Nephron progenitor cell (in vitro differentiated cells): ENCODE measurements around the gene SLC39A7.

ENCODE experiments used
- DNase-seq: peaks from one replicate; pipeline ENCODE4 v3.0.0; 2021
- H3K27ac Mint-ChIP-seq: 2 replicates; pipeline ENCODE4 v1.8.0; 2021; ENCODE audit warnings: mild to moderate bottlenecking, moderate library complexity, mixed read lengths
- H3K27me3 Mint-ChIP-seq: 2 replicates; pipeline ENCODE4 v1.8.0; 2021; ENCODE audit warnings: mild to moderate bottlenecking, low read depth, mixed read lengths; ENCODE audit not compliant: poor library complexity
- H3K36me3 Mint-ChIP-seq: 2 replicates; pipeline ENCODE4 v1.8.0; 2021; ENCODE audit warnings: low read depth, mixed read lengths
- H3K4me1 Mint-ChIP-seq: 2 replicates; pipeline ENCODE4 v1.8.0; 2021; ENCODE audit warnings: mixed read lengths
- H3K4me3 Mint-ChIP-seq: 2 replicates; pipeline ENCODE4 v1.8.0; 2021; ENCODE audit warnings: mild to moderate bottlenecking, moderate library complexity, mixed read lengths
- H3K9me3 Mint-ChIP-seq: 2 replicates; pipeline ENCODE4 v1.8.0; 2021; ENCODE audit warnings: mild to moderate bottlenecking, moderate library complexity, mixed read lengths
- TF ChIP-seq, protein P1 (sequence below): fragments of 200-600 bp; sonication (generic); IDR thresholded peaks from 2 replicates; pipeline ENCODE4 v1.5.0; 2021; ENCODE audit warnings: antibody characterized with exemption

The SLC39A7 gene

DNA sequence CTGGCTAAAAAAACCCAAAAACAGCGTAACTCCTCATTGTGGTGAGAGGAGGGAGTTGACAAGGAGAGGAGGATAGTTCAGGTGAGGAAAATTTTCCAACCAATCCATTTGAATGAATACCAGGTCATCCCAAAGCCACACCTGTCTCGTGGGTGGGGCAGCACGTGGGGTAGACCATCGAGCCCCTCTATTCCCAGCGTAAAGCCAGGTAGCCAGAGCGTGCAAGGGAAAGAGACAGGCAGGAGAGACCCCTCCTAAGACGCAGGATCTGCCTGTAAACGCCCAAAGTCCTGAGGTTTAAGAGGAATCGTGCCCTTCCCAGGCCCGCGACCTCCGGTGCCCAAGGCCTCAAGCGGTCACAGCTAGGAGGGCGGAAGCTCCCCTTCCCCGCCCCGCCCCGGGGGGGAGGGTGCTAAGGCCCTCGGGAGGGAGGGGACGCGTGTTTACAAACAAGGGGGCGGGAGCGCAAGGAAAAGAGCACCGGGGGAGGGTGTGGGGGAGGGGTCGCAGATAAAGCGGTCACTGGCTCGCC is 914 bp upstream of the SLC39A7 start:
- H3K4me1 Mint-ChIP-seq: peaks cover 87% of the 10 kb centered on the region
- H3K36me3 Mint-ChIP-seq: peaks cover 46% of the 10 kb centered on the region

DNA sequence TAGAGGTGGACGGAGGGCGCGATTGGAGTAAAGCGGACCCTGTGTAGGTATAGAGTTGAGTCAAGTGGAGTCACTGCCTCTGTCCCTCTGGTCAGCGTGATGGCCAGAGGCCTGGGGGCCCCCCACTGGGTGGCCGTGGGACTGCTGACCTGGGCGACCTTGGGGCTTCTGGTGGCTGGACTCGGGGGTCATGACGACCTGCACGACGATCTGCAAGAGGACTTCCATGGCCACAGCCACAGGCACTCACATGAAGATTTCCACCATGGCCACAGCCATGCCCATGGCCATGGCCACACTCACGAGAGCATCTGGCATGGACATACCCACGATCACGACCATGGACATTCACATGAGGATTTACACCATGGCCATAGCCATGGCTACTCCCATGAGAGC is 479 bp downstream of the SLC39A7 start:
- H3K36me3 Mint-ChIP-seq: peaks cover 32% of the 10 kb centered on the region
- peaks cover 15% of the 10 kb centered on the region for H3K27me3 Mint-ChIP-seq
- peak; percentile 35 for DNase-seq
- H3K4me1 Mint-ChIP-seq: peaks cover 86% of the 10 kb centered on the region
- H3K27ac Mint-ChIP-seq: peak overlapping the region; percentile 99
- no peaks in the 10 kb centered on the region for H3K9me3 Mint-ChIP-seq
- TF ChIP-seq, protein P1, sequence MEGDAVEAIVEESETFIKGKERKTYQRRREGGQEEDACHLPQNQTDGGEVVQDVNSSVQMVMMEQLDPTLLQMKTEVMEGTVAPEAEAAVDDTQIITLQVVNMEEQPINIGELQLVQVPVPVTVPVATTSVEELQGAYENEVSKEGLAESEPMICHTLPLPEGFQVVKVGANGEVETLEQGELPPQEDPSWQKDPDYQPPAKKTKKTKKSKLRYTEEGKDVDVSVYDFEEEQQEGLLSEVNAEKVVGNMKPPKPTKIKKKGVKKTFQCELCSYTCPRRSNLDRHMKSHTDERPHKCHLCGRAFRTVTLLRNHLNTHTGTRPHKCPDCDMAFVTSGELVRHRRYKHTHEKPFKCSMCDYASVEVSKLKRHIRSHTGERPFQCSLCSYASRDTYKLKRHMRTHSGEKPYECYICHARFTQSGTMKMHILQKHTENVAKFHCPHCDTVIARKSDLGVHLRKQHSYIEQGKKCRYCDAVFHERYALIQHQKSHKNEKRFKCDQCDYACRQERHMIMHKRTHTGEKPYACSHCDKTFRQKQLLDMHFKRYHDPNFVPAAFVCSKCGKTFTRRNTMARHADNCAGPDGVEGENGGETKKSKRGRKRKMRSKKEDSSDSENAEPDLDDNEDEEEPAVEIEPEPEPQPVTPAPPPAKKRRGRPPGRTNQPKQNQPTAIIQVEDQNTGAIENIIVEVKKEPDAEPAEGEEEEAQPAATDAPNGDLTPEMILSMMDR: no peak
- peak overlapping the region; percentile 99 for H3K4me3 Mint-ChIP-seq

More for the DNA sequence above, 914 bp upstream of the SLC39A7 start:
- Mint-ChIP-seq H3K27me3 (peaks cover 18% of the 10 kb centered on the region), H3K4me3 (peak overlapping the region; percentile 99), H3K9me3 (no peaks in the 10 kb centered on the region), H3K27ac (peak overlapping the region; percentile 86)
- TF ChIP-seq, protein P1: no peak
- DNase-seq: no peak

DNA sequence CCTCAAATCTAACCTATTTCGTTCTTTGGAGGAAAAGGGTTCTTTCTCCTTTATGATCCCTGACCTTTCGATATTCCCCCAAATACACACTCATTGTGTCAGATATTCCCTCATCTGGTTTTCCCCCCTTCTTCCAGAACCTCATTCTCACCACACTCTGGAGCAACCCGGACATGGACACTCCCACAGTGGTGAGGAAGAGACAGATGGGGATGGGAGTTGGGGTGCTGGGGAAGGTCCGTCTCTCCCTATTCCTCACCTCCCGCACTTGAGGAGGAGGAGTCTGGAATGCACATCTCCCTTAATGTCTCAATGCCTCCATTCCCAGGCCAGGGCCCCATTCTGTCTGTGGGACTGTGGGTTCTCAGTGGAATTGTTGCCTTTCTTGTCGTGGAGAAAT is 1.3 kb downstream of the SLC39A7 start:
- Mint-ChIP-seq H3K27me3 (peaks cover 18% of the 10 kb centered on the region), H3K4me3 (peak overlapping the region; percentile 99), H3K27ac (peak overlapping the region; percentile 58), H3K36me3 (peaks cover 25% of the 10 kb centered on the region), H3K9me3 (no peaks in the 10 kb centered on the region), H3K4me1 (peaks cover 88% of the 10 kb centered on the region)
- DNase-seq: no peak
- TF ChIP-seq, protein P1: no peak

DNA sequence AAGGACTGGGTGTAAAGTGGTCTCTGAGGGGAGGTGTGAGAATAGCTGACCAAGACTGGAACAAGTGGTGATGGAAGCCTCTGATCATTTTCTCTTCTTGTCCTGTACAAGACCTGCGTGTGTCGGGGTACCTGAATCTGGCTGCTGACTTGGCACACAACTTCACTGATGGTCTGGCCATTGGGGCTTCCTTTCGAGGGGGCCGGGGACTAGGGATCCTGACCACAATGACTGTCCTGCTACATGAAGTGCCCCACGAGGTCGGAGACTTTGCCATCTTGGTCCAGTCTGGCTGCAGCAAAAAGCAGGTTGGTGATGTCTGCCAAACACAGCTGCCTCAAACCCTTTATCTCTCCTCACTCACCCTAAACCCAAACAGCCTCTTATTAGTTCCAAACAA is 2.1 kb downstream of the SLC39A7 start:
- TF ChIP-seq, protein P1: no peak
- no peak for DNase-seq

DNA sequence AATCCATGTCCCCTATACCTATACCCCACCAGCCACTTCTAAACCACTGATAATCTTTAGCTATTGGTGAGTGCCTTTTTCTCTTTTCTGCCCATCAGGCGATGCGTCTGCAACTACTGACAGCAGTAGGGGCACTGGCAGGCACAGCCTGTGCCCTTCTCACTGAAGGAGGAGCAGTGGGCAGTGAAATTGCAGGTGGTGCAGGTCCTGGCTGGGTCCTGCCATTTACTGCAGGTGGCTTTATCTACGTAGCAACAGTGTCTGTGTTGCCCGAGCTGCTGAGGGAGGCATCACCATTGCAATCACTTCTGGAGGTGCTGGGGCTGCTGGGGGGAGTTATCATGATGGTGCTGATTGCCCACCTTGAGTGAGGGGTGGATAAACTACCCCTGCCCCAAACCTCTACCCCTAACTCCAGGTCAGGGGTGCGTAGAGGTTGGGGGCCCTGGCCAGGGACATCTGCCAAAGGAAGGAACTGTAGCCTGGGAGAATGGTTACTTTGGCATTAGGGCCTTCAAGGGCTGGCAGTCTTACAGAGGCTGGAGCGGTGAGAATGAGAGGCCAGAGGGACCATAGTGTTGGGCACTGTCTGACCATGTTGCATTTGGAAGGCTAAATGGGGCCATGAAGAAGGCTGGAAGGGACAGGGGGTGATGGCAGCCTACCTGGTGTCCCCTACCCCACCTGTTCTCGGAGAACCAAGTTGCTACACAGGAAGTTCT is 2.9 kb downstream of the SLC39A7 start:
- TF ChIP-seq, protein P1: no peak
- Mint-ChIP-seq H3K27ac (no peak overlapping the region), H3K4me1 (peaks cover 72% of the 10 kb centered on the region), H3K4me3 (peak overlapping the region; percentile 99), H3K36me3 (peaks cover 21% of the 10 kb centered on the region), H3K27me3 (peaks cover 18% of the 10 kb centered on the region), H3K9me3 (no peaks in the 10 kb centered on the region)
- no peak for DNase-seq

More for the DNA sequence above, 2.1 kb downstream of the SLC39A7 start:
- peaks cover 18% of the 10 kb centered on the region for H3K27me3 Mint-ChIP-seq
- no peak overlapping the region for H3K27ac Mint-ChIP-seq
- H3K4me3 Mint-ChIP-seq: peak overlapping the region; percentile 99
- H3K4me1 Mint-ChIP-seq: peaks cover 80% of the 10 kb centered on the region
- H3K9me3 Mint-ChIP-seq: no peaks in the 10 kb centered on the region
- H3K36me3 Mint-ChIP-seq: peaks cover 21% of the 10 kb centered on the region

DNA sequence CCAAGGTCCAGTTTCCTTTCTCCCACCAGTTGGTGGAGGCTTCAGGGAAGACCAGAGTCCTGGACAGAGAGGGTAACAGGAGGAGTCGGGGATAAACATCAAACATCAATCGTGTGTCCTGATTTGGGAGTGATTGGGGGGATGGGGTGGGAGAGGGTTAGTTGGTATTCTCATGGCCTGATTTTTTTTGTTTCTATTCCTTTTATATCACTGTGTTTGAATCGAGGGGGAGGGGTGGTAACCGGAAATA is 3.4 kb downstream of the SLC39A7 start:
- DNase-seq: no peak
- Mint-ChIP-seq H3K27ac (no peak overlapping the region), H3K4me1 (peaks cover 72% of the 10 kb centered on the region), H3K36me3 (peaks cover 21% of the 10 kb centered on the region), H3K27me3 (peaks cover 18% of the 10 kb centered on the region), H3K9me3 (no peaks in the 10 kb centered on the region), H3K4me3 (peak overlapping the region; percentile 90)
- TF ChIP-seq, protein P1: no peak
